Suppressor macrophage (primary cell): ENCODE measurements around the gene TNNI2.
A peak's percentile ranks its signal among the peaks of the same experiment; 100 is the strongest.

Experiments used
- DNase-seq, 4 experiments: peaks; one replicate each; pipeline ENCODE4 v3.0.0-alpha.2; 2020 to 2022

The TNNI2 gene

DNA sequence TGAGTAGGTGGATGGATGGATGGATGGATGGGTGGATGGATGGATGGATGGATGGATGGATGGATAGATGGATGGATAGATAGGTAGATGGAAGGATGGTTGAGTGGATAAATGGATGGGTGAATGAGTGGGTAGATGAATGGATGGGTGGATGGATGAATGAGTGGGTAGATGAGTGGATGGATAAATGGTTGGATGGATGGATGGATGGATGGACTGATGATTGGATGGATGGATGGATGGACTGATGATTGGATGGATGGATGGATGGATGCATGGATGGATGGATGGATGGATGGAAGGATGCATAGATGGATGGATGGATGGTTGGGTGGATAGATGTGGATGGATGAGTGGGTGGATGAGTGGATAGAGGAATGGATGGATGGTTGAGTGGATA is 17.2 kb upstream of the TNNI2 start:
- no peak for DNase-seq

- DNase-seq, result no peak
Measured at GRCh38 chr11:1822648-1823375, 16.0 kb upstream of the TNNI2 start.

DNA sequence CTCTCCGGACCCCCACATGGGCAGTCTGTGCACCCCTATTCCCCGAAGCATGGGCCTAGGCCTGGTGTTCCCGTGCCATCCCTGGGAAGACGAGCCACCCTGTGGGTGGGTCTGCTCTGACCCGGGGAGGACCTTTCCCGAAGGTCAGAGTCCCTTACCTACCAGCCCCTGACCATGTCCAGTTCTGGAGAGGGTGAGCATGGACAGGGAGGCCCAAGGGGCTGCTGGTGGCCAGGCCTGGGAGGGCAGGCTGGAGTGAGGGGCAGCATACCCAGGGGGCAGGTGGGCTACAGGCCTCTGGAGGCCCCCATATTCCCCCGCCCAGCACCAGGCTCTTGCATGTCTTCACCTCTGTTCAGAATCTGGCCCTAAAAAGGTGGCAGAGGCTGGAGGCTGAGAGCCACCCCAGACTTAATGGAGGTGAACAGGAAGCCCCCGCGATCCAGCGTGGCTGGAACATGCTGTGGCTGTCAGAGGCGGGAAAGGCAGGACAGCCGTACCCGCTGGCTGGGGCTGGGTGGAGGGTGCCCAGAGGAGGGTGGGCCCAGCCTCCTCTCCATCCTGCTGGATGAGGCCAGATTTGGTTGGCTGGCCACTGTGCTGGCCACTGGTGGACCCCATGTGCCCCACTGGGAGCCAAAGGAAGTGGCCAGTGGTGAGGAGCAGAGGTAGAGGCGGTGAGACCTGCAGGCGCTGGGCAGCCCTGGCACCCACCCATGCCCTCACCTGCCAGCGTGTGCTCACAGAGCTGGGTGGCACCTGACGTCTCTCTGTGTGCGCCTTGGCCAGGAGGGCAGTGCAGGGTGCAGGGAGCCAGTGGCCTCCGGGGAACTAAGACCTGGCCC is 15.2 kb upstream of the TNNI2 start:
- DNase-seq, result no peak

GRCh38 chr11:1824221-1825038 is 14.4 kb upstream of the TNNI2 start:
- no peak for DNase-seq

- peak; percentile 75 to 89 (median 83) for DNase-seq
Measured at GRCh38 chr11:1825039-1825740, 13.6 kb upstream of the TNNI2 start.

GRCh38 chr11:1825785-1826451 is 12.9 kb upstream of the TNNI2 start:
- no peak for DNase-seq

DNA sequence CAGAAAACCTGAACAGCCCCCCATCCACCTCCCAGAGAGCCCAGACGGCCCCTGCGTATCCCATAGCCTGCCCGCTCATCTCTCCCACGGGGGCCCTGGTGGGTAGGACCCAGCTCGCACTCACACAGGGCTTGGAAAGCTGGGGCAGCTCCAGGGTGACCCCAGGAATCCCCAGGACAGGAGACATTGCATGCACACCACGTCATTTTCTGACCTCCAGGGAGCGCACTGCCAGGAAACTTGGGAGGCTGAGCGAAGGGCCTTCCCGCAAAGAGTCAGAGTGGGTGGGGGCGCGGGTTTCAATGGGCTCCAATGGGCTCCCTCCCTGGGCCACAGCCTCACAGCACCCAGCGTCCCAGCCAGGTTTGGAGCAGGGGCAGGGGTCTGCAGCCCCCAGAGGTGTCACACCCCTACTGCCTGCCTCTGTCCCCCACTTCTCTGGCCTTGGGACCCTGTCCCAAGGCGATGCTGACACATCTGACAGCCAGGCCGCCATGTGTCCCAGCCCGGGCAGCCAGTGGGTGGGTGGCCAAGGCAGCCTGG is 12.2 kb upstream of the TNNI2 start:
- DNase-seq, result no peak

DNA sequence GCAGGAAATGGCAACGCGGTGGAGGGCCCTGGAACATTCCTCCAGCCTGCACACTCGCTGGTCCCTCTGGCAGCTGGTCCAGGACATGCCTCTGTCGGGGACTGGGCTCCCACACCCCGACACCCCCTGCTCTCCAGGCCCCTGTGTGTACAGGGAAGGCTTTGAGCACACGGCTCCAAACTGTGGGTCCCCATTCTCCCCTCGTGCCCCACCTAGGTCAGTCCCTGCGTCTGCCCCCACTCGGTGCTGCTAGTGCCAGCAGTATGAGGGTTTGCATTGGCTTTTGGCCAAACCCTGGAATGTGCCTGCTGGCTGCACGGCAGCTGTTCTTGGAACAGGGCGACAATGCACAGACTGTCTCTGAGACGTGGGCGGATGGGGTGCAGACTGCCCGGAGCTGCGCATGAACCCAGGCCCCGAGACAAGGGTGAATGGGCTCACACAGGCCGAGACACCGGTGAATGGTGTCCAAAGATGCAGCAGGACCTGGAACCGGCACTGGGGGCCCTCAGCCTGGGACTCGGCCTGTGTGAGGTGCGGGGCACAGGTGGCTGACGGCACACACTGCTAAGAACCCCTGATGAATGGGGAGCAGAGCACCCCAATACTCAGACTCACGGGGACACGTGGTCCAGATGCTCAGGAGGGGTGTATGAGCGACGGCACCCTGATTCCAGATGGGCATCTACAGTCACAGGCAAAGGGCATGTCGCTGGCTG is 11.5 kb upstream of the TNNI2 start:
- DNase-seq, result no peak

GRCh38 chr11:1827931-1828330 is 10.8 kb upstream of the TNNI2 start:
- no peak for DNase-seq

DNA sequence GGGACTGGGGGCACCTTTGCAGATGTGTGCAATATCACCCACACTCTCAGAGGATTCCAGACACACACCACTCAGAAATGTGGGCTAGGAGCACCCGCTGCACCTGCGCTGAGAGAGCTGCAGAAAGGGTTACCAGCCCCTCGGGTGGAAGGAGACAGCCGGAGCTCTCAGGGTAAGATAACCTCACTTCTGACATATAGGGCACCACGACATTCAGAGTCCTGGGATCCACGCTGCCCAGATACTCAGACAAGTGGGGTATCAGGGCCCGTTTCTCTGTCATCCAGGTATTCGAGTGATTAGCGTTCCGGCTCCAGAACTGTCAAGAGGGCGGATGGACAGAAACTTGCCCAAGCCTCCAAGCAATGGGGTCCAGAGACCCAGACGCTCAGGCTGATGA is 10.2 kb upstream of the TNNI2 start:
- DNase-seq, result no peak

- no peak for DNase-seq
Measured at GRCh38 chr11:1829039-1829820, 9.6 kb upstream of the TNNI2 start.

GRCh38 chr11:1830004-1830321 is 8.8 kb upstream of the TNNI2 start:
- no peak for DNase-seq

GRCh38 chr11:1830322-1831223 is 8.2 kb upstream of the TNNI2 start:
- DNase-seq, result no peak

DNA sequence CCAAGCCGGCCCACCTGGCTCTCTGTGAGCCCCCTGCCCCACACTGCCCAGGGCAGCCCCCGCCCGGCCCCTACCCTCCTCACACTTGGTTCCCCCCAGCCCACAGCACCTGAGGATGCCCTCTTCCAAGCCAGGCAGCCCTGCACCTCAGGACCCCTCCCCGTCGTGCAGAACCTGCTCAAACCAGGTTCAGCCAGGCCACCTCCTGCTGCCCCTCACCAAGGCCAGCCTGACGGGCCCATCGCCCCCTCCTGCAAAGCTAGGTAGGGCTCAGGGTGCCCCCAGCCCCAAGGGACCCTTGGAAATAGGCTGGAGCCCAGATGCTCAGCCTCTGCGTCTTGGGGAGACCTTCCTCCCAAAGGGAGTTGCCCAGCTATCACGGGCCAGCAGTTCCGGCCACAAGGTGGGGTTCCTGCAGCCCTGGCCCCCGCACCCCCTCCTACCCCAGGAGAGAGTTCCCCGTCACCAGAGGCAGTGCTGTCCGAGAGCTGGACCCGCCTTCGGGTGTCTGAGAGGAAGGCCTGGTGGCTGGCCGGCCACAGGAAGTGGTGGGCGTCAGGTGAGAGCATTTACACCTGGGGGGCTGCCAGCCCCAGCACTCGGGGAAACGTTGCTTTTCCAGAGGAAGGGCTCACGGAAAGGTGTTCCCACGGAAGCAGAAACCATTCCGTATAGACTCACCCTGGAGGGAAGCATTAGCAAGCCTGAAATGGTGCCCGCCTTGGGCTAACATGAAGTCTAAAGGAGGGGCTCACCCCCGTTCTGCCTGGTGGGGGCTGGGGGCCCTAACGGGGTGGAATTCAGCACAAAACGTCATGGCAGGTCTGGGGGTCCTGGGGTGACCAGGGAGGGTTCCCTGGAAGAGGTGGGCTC is 7.2 kb upstream of the TNNI2 start:
- DNase-seq, result no peak

- peak; percentile 50 to 84 (median 69) for DNase-seq
Measured at GRCh38 chr11:1832211-1832919, 6.4 kb upstream of the TNNI2 start.

GRCh38 chr11:1832920-1833295 is 5.9 kb upstream of the TNNI2 start:
- DNase-seq, result peak in 1 of 4 experiments; percentile 49

GRCh38 chr11:1834062-1834610 is 4.6 kb upstream of the TNNI2 start:
- no peak for DNase-seq
